Panc1 (cell line): ENCODE data around the gene FRMPD4.

Experiments
- POLR2AphosphoS5 ChIP-seq: IDR thresholded peaks from 2 replicates; pipeline ENCODE4 v1.6.1; 2012; ENCODE audit warnings: mild to moderate bottlenecking, low read depth, low read length, moderate library complexity
- SIN3A ChIP-seq: IDR thresholded peaks from 2 replicates; pipeline ENCODE4 v1.6.1; 2012; ENCODE audit warnings: low read depth, mild to moderate bottlenecking, low read length, moderate library complexity, borderline replicate concordance; ENCODE audit not compliant: insufficient read depth
- TCF7L2 ChIP-seq: IDR thresholded peaks from 2 replicates; pipeline ENCODE4 v1.6.1; 2011; ENCODE audit warnings: mild to moderate bottlenecking, low read depth, low read length, inconsistent platforms
- TF ChIP-seq, protein P1 (sequence below): fragments of 450-650 bp; IDR thresholded peaks from 2 replicates; pipeline ENCODE4 v1.5.1; 2017; ENCODE audit warnings: mild to moderate bottlenecking
- TF ChIP-seq, protein P2 (sequence below), 2 experiments: IDR thresholded peaks; 2 replicates each; pipeline ENCODE4 v1.6.1; 2011 to 2012; ENCODE audit warnings: low read depth in 2 of 2, control low read depth in 1 of 2, low read length in 1 of 2, mild to moderate bottlenecking in 1 of 2, moderate library complexity in 1 of 2; ENCODE audit not compliant: insufficient read depth in 1 of 2

DNA sequence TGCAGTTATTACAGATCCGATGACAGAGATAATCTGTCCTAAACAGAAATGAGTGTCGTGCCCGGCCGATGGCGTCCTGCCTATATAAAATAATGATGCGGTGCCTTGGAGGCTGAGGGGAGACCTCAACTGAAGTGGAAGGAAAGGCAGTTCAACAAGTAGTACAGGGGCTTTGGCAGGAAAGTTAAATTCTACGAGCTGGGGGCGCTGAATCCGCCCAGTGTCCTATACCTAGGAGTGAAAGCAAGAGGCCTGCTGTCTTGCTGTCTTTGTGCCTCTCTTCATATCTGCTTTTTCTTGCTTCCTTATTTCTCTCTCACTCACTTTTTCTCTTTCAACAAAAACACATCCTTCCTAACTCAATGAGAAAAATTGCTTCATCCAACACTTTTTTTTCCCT is 570.8 kb downstream of the FRMPD4 start:
- TF ChIP-seq, protein P1, sequence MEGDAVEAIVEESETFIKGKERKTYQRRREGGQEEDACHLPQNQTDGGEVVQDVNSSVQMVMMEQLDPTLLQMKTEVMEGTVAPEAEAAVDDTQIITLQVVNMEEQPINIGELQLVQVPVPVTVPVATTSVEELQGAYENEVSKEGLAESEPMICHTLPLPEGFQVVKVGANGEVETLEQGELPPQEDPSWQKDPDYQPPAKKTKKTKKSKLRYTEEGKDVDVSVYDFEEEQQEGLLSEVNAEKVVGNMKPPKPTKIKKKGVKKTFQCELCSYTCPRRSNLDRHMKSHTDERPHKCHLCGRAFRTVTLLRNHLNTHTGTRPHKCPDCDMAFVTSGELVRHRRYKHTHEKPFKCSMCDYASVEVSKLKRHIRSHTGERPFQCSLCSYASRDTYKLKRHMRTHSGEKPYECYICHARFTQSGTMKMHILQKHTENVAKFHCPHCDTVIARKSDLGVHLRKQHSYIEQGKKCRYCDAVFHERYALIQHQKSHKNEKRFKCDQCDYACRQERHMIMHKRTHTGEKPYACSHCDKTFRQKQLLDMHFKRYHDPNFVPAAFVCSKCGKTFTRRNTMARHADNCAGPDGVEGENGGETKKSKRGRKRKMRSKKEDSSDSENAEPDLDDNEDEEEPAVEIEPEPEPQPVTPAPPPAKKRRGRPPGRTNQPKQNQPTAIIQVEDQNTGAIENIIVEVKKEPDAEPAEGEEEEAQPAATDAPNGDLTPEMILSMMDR: no peak
- TF ChIP-seq POLR2AphosphoS5: no peak
- TF ChIP-seq, protein P2, sequence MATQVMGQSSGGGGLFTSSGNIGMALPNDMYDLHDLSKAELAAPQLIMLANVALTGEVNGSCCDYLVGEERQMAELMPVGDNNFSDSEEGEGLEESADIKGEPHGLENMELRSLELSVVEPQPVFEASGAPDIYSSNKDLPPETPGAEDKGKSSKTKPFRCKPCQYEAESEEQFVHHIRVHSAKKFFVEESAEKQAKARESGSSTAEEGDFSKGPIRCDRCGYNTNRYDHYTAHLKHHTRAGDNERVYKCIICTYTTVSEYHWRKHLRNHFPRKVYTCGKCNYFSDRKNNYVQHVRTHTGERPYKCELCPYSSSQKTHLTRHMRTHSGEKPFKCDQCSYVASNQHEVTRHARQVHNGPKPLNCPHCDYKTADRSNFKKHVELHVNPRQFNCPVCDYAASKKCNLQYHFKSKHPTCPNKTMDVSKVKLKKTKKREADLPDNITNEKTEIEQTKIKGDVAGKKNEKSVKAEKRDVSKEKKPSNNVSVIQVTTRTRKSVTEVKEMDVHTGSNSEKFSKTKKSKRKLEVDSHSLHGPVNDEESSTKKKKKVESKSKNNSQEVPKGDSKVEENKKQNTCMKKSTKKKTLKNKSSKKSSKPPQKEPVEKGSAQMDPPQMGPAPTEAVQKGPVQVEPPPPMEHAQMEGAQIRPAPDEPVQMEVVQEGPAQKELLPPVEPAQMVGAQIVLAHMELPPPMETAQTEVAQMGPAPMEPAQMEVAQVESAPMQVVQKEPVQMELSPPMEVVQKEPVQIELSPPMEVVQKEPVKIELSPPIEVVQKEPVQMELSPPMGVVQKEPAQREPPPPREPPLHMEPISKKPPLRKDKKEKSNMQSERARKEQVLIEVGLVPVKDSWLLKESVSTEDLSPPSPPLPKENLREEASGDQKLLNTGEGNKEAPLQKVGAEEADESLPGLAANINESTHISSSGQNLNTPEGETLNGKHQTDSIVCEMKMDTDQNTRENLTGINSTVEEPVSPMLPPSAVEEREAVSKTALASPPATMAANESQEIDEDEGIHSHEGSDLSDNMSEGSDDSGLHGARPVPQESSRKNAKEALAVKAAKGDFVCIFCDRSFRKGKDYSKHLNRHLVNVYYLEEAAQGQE (IDR thresholded peaks at IDR 0.05; ENCODE audit: insufficient read depth in 1 of 2, low read depth in 2 of 2, low read length in 1 of 2): no peak
- TF ChIP-seq SIN3A: no peak
- no peak for TF ChIP-seq TCF7L2
